Upper lobe of right lung (tissue), 1 donor: ENCODE data around the gene ZIC4. TPM values are rescaled to one million over a fixed set of nuclear protein-coding genes. Genes with fewer than 3 reads are reported as not detected.

Source experiments
- ATAC-seq: fragments of 200-7000 bp; cut with Tn5 transposase; one replicate; pipeline ENCODE4 v1.9.1; 2020; ENCODE audit warnings: mild to moderate bottlenecking, moderate library complexity
- DNase-seq: peaks from one replicate; pipeline ENCODE4 v3.0.0-alpha.2; 2020
- H3K27ac ChIP-seq: fragments of 200-600 bp; one replicate; pipeline ENCODE4 v1.8.0; 2022
- H3K27me3 ChIP-seq: fragments of 200-600 bp; one replicate; pipeline ENCODE4 v1.8.0; 2022; ENCODE audit warnings: mild to moderate bottlenecking
- H3K36me3 ChIP-seq: fragments of 200-600 bp; one replicate; pipeline ENCODE4 v1.8.0; 2022
- H3K4me1 ChIP-seq: fragments of 200-600 bp; one replicate; pipeline ENCODE4 v1.8.0; 2022
- H3K4me3 ChIP-seq: fragments of 200-600 bp; one replicate; pipeline ENCODE4 v1.8.0; 2022; ENCODE audit warnings: mild to moderate bottlenecking
- H3K9me3 ChIP-seq: fragments of 200-600 bp; one replicate; pipeline ENCODE4 v1.8.0; 2022
- CTCF ChIP-seq: fragments of 200-600 bp; IDR thresholded peaks from one replicate; pipeline ENCODE4 v1.8.0; 2022; ENCODE audit warnings: antibody characterized with exemption
- intact Hi-C: fragments of 100-400 bp; cut with DNase I; formaldehyde crosslinking; loops from one replicate; pipeline ENCODE4 v1.11.0; 2022
- total RNA-seq: library from RNA; stranded (reverse); fragmentation: NEBNext Ultra II Directional; extraction: Animal tissue kit (Norgen Biotek cat#: 25700); gene quantifications from one replicate; pipeline ENCODE4 v1.2.1, GENCODE V29; 2021
- donor health status: DM: no; HTN: yes; CAD: no; lungs with severe emphysema.

The ZIC4 gene
- total RNA-seq, 1 donor from 2014 or later = not detected

GRCh38 chr3:147393261-147393942, 12.9 kb downstream of the ZIC4 start:
- Histone ChIP-seq H3K27ac (no peak overlapping the region), H3K4me3 (peak overlapping the region; percentile 29), H3K9me3 (no peaks in the 10 kb centered on the region), H3K4me1 (peaks cover 12% of the 10 kb centered on the region), H3K36me3 (no peaks in the 10 kb centered on the region), H3K27me3 (peaks cover 100% of the 10 kb centered on the region)
- ATAC-seq = no peak
- no peak for TF ChIP-seq CTCF
- intact Hi-C loops = no loop called here
- no peak for DNase-seq

- Histone ChIP-seq H3K4me1 (peaks cover 12% of the 10 kb centered on the region), H3K9me3 (no peaks in the 10 kb centered on the region), H3K27ac (no peak overlapping the region), H3K36me3 (no peaks in the 10 kb centered on the region), H3K27me3 (peaks cover 100% of the 10 kb centered on the region), H3K4me3 (no peak overlapping the region)
- ATAC-seq = no peak
- DNase-seq = no peak
- intact Hi-C loops = no loop called here
- no peak for TF ChIP-seq CTCF
These were observed 13.8 kb downstream of the ZIC4 start for GRCh38 chr3:147392625-147392946.

- intact Hi-C loops = no loop called here
- Histone ChIP-seq H3K27ac (no peak overlapping the region), H3K9me3 (no peaks in the 10 kb centered on the region), H3K4me3 (no peak overlapping the region), H3K4me1 (peaks cover 12% of the 10 kb centered on the region), H3K36me3 (no peaks in the 10 kb centered on the region), H3K27me3 (peaks cover 100% of the 10 kb centered on the region)
- no peak for TF ChIP-seq CTCF
- DNase-seq (no peak), ATAC-seq (peak; percentile 13)
These were observed 14.3 kb downstream of the ZIC4 start for GRCh38 chr3:147391781-147392624.

GRCh38 chr3:147390589-147391569, 15.5 kb downstream of the ZIC4 start:
- no peak overlapping the region for H3K27ac ChIP-seq
- no peak for TF ChIP-seq CTCF
- H3K4me3 ChIP-seq = no peak overlapping the region
- H3K9me3 ChIP-seq = no peaks in the 10 kb centered on the region
- DNase-seq = no peak
- no peaks in the 10 kb centered on the region for H3K36me3 ChIP-seq
- peaks cover 100% of the 10 kb centered on the region for H3K27me3 ChIP-seq
- ATAC-seq = no peak
- intact Hi-C loops = no loop called here
- H3K4me1 ChIP-seq = peaks cover 12% of the 10 kb centered on the region

- no peak overlapping the region for H3K27ac ChIP-seq
- H3K9me3 ChIP-seq = no peaks in the 10 kb centered on the region
- H3K4me3 ChIP-seq = no peak overlapping the region
- peaks cover 12% of the 10 kb centered on the region for H3K4me1 ChIP-seq
- H3K36me3 ChIP-seq = no peaks in the 10 kb centered on the region
- intact Hi-C loops = no loop called here
- DNase-seq = no peak
- no peak for ATAC-seq
- TF ChIP-seq CTCF = no peak
- H3K27me3 ChIP-seq = peaks cover 100% of the 10 kb centered on the region
These were observed 16.6 kb downstream of the ZIC4 start for GRCh38 chr3:147389717-147390116.
